Nephron progenitor cell (in vitro differentiated cells): ENCODE results near the gene DDAH2.

ENCODE experiments used
- DNase-seq: peaks from one replicate; pipeline ENCODE4 v3.0.0; 2021
- H3K27ac Mint-ChIP-seq: 2 replicates; pipeline ENCODE4 v1.8.0; 2021; ENCODE audit warnings: mild to moderate bottlenecking, moderate library complexity, mixed read lengths
- H3K27me3 Mint-ChIP-seq: 2 replicates; pipeline ENCODE4 v1.8.0; 2021; ENCODE audit warnings: mild to moderate bottlenecking, low read depth, mixed read lengths; ENCODE audit not compliant: poor library complexity
- H3K36me3 Mint-ChIP-seq: 2 replicates; pipeline ENCODE4 v1.8.0; 2021; ENCODE audit warnings: low read depth, mixed read lengths
- H3K4me1 Mint-ChIP-seq: 2 replicates; pipeline ENCODE4 v1.8.0; 2021; ENCODE audit warnings: mixed read lengths
- H3K4me3 Mint-ChIP-seq: 2 replicates; pipeline ENCODE4 v1.8.0; 2021; ENCODE audit warnings: mild to moderate bottlenecking, moderate library complexity, mixed read lengths
- H3K9me3 Mint-ChIP-seq: 2 replicates; pipeline ENCODE4 v1.8.0; 2021; ENCODE audit warnings: mild to moderate bottlenecking, moderate library complexity, mixed read lengths
- CTCF ChIP-seq: fragments of 200-600 bp; sonication (generic); IDR thresholded peaks from 2 replicates; pipeline ENCODE4 v1.5.0; 2021; ENCODE audit warnings: antibody characterized with exemption

DDAH2 gene

GRCh38 chr6:31721351-31722020 lies 7.6 kb downstream of the DDAH2 start, which contains the start of gene LY6G6C:
Gene LY6G6C, minus strand, starts transcription at chr6:31721746. Its CDS starts 67 bp downstream, at chr6:31721679.
- Mint-ChIP-seq H3K27ac (no peak within 1 kb of the TSS), H3K27me3 (no peaks in the 10 kb centered on the region), H3K36me3 (peaks cover 24% of the 10 kb centered on the region), H3K4me3 (no peak within 1 kb of the TSS), H3K4me1 (peaks cover 31% of the 10 kb centered on the region), H3K9me3 (no peaks in the 10 kb centered on the region)
- no peak for DNase-seq
- TF ChIP-seq CTCF, result no peak

GRCh38 chr6:31720196-31720770 lies 8.8 kb downstream of the DDAH2 start:
- no peak for DNase-seq
- Mint-ChIP-seq H3K27me3 (no peaks in the 10 kb centered on the region), H3K9me3 (no peaks in the 10 kb centered on the region), H3K4me1 (peaks cover 33% of the 10 kb centered on the region), H3K4me3 (no peak overlapping the region), H3K27ac (no peak overlapping the region), H3K36me3 (peaks cover 12% of the 10 kb centered on the region)
- no peak for TF ChIP-seq CTCF

- H3K9me3 Mint-ChIP-seq, result no peaks in the 10 kb centered on the region
- no peak for DNase-seq
- H3K4me1 Mint-ChIP-seq, result peaks cover 40% of the 10 kb centered on the region
- no peak for TF ChIP-seq CTCF
- peaks cover 2% of the 10 kb centered on the region for H3K36me3 Mint-ChIP-seq
- no peaks in the 10 kb centered on the region for H3K27me3 Mint-ChIP-seq
- no peak overlapping the region for H3K4me3 Mint-ChIP-seq
- H3K27ac Mint-ChIP-seq, result peak overlapping the region; percentile 3
Observed at GRCh38 chr6:31719001-31719400, 10.1 kb downstream of the DDAH2 start.

- H3K27ac Mint-ChIP-seq, result no peak overlapping the region
- TF ChIP-seq CTCF, result no peak
Observed at GRCh38 chr6:31718265-31718664, 10.8 kb downstream of the DDAH2 start.

GRCh38 chr6:31717499-31718222 lies 11.4 kb downstream of the DDAH2 start:
- peaks cover 51% of the 10 kb centered on the region for H3K4me1 Mint-ChIP-seq
- H3K4me3 Mint-ChIP-seq, result no peak overlapping the region
- peak; percentile 29 for DNase-seq
- no peaks in the 10 kb centered on the region for H3K27me3 Mint-ChIP-seq
- TF ChIP-seq CTCF, result no peak
- no peaks in the 10 kb centered on the region for H3K9me3 Mint-ChIP-seq
- no peaks in the 10 kb centered on the region for H3K36me3 Mint-ChIP-seq
- no peak overlapping the region for H3K27ac Mint-ChIP-seq

More at GRCh38 chr6:31718265-31718664, 10.8 kb downstream of the DDAH2 start:
- peaks cover 45% of the 10 kb centered on the region for H3K4me1 Mint-ChIP-seq
- no peak for DNase-seq
- no peaks in the 10 kb centered on the region for H3K36me3 Mint-ChIP-seq
- no peak overlapping the region for H3K4me3 Mint-ChIP-seq
- H3K27me3 Mint-ChIP-seq, result no peaks in the 10 kb centered on the region
- no peaks in the 10 kb centered on the region for H3K9me3 Mint-ChIP-seq
